Kidney capillary endothelial cell (primary cell): Measurements from ENCODE around the gene TCP11L1.
"Not testable (repeated sequence)": the region's sequence is repeated elsewhere in the genome, so short reads cannot be mapped to it uniquely, and the experiment has no call there.

Source experiments
- DNase-seq: peaks from one replicate; pipeline ENCODE4 v3.0.0-alpha.2; 2018; ENCODE audit warnings: low spot score

TCP11L1 gene

GRCh38 chr11:33067294-33067693, 27.9 kb downstream of the TCP11L1 start:
- DNase-seq, result no peak

- no peak for DNase-seq
Observed at GRCh38 chr11:33068611-33069340, 29.4 kb downstream of the TCP11L1 start.

- DNase-seq, result no peak
Observed at GRCh38 chr11:33072465-33072864, 33.1 kb downstream of the TCP11L1 start.

GRCh38 chr11:33083918-33084317, 44.5 kb downstream of the TCP11L1 start:
- no peak for DNase-seq

- no peak for DNase-seq
Observed at GRCh38 chr11:33086017-33086416, 46.6 kb downstream of the TCP11L1 start.

GRCh38 chr11:33089776-33090175, 50.4 kb downstream of the TCP11L1 start:
- DNase-seq, result no peak

- no peak for DNase-seq
Observed at GRCh38 chr11:33094157-33094556, 54.8 kb downstream of the TCP11L1 start.

GRCh38 chr11:33103836-33104235, 64.5 kb downstream of the TCP11L1 start:
- no peak for DNase-seq

GRCh38 chr11:33109294-33109895, 70.0 kb downstream of the TCP11L1 start:
- DNase-seq, result no peak

- DNase-seq, result no peak
Observed at GRCh38 chr11:33110083-33110482, 70.7 kb downstream of the TCP11L1 start.

- no peak for DNase-seq
Observed at GRCh38 chr11:33116535-33116934, 77.2 kb downstream of the TCP11L1 start.

GRCh38 chr11:33122696-33123095, 83.3 kb downstream of the TCP11L1 start:
- DNase-seq, result not testable (repeated sequence)
